Measurements from ENCODE around the gene CNOT3.

DNA sequence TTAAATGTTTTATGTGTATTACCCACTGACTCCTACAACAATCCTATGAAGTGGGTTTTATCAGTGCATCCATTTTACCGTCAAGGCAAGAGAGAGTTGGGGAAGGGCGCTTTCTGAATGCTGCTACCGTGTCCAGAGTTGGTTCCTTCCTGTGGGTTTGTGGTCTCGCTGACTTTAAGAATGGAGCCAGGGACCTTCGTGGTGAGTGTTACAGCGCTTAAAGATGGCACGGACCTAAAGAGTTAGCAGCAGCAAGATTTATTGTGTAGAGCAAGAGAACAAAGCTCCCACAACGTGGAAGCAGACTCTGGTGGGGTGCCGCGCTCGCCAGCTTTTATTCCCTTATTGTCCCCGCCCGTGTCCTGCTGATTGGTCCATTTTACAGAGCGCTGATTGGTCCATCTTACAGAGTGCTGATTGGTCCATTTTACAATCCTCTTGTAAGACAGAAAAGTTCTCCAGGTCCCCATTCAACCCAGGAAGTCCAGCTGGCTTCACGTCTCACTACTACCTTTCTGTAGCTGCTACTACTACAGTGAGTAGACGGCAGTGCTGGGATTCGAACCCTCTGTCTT, 43.0 kb upstream of the CNOT3 start:
- no peak for TF ChIP-seq POLR2A (IDR thresholded peaks at IDR 0.05)
- TF ChIP-seq, protein P1, sequence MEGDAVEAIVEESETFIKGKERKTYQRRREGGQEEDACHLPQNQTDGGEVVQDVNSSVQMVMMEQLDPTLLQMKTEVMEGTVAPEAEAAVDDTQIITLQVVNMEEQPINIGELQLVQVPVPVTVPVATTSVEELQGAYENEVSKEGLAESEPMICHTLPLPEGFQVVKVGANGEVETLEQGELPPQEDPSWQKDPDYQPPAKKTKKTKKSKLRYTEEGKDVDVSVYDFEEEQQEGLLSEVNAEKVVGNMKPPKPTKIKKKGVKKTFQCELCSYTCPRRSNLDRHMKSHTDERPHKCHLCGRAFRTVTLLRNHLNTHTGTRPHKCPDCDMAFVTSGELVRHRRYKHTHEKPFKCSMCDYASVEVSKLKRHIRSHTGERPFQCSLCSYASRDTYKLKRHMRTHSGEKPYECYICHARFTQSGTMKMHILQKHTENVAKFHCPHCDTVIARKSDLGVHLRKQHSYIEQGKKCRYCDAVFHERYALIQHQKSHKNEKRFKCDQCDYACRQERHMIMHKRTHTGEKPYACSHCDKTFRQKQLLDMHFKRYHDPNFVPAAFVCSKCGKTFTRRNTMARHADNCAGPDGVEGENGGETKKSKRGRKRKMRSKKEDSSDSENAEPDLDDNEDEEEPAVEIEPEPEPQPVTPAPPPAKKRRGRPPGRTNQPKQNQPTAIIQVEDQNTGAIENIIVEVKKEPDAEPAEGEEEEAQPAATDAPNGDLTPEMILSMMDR (IDR thresholded peaks at IDR 0.05) = no peak
